ENCODE results near the gene SLC39A11.

- no peak for TF ChIP-seq EZH2 (IDR thresholded peaks at IDR 0.05; ENCODE audit: borderline replicate concordance, low read length)
- TF ChIP-seq CTCF (conservative IDR thresholded peaks at IDR 0.05 in 1 of 2, IDR thresholded peaks at IDR 0.05 in 1 of 2; ENCODE audit: extremely low read depth in 1 of 2, insufficient read depth in 1 of 2, low read depth in 1 of 2, low read length in 2 of 2), result no peak
Measured at GRCh38 chr17:73133911-73134649, 41.6 kb upstream of the SLC39A11 start.
